Trophoblast cell (in vitro differentiated cells and primary cell): ENCODE measurements around the gene SNX11.
A peak's percentile ranks its signal among the peaks of the same experiment; 100 is the strongest.

ENCODE experiments used
- DNase-seq, 2 donors: peaks; one replicate each; pipeline ENCODE4 v3.0.0-alpha.2; 2016
- H2AFZ ChIP-seq: 2 replicates; pipeline ENCODE4 v1.6.1; 2013; ENCODE audit warnings: low read length, moderate library complexity, mild to moderate bottlenecking; ENCODE audit not compliant: insufficient read depth, poor library complexity
- H2AK5ac ChIP-seq: 2 replicates; pipeline ENCODE4 v1.6.1; 2013; ENCODE audit warnings: mild to moderate bottlenecking, low read length
- H2BK120ac ChIP-seq: 2 replicates; pipeline ENCODE4 v1.6.1; 2013; ENCODE audit warnings: low read length, mild to moderate bottlenecking, moderate library complexity; ENCODE audit not compliant: insufficient read depth, poor library complexity
- H2BK12ac ChIP-seq: 2 replicates; pipeline ENCODE4 v1.6.1; 2013; ENCODE audit warnings: mild to moderate bottlenecking, low read length, moderate library complexity
- H2BK5ac ChIP-seq: 2 replicates; pipeline ENCODE4 v1.6.1; 2013; ENCODE audit warnings: low read length, low read depth, moderate library complexity, mild to moderate bottlenecking; ENCODE audit not compliant: poor library complexity
- H3K14ac ChIP-seq: 2 replicates; pipeline ENCODE4 v1.6.1; 2013; ENCODE audit warnings: mild to moderate bottlenecking, low read length
- H3K18ac ChIP-seq: 2 replicates; pipeline ENCODE4 v1.6.1; 2013; ENCODE audit warnings: mild to moderate bottlenecking, low read length
- H3K23ac ChIP-seq: 2 replicates; pipeline ENCODE4 v1.6.1; 2013; ENCODE audit warnings: low read length
- H3K27ac ChIP-seq: 2 replicates; pipeline ENCODE4 v1.5.1; 2013; ENCODE audit warnings: low read depth, mild to moderate bottlenecking, inconsistent platforms, low read length, moderate library complexity
- H3K27me3 ChIP-seq: 2 replicates; pipeline ENCODE4 v1.6.1; 2013; ENCODE audit warnings: inconsistent platforms, mild to moderate bottlenecking, low read length, moderate library complexity; ENCODE audit not compliant: insufficient read depth
- H3K36me3 ChIP-seq, 2 experiments: 1 replicate in 1 of 2; 2 replicates in 1 of 2; pipeline ENCODE4 v1.6.1; 2013; ENCODE audit warnings: low read length in 2 of 2, mild to moderate bottlenecking in 2 of 2, moderate library complexity in 1 of 2; ENCODE audit not compliant: insufficient read depth in 2 of 2, control insufficient read depth in 1 of 2
- H3K4ac ChIP-seq: 2 replicates; pipeline ENCODE4 v1.6.1; 2013; ENCODE audit warnings: low read depth, mild to moderate bottlenecking, low read length, moderate library complexity
- H3K4me1 ChIP-seq, 2 experiments: 1 replicate in 1 of 2; 2 replicates in 1 of 2; pipeline ENCODE4 v1.6.1; 2013; ENCODE audit warnings: low read length in 2 of 2, mild to moderate bottlenecking in 2 of 2, moderate library complexity in 1 of 2; ENCODE audit not compliant: insufficient read depth in 2 of 2, control insufficient read depth in 1 of 2
- H3K4me2 ChIP-seq: 2 replicates; pipeline ENCODE4 v1.6.1; 2013; ENCODE audit warnings: inconsistent platforms, mild to moderate bottlenecking, low read length, moderate library complexity
- H3K4me3 ChIP-seq: 2 replicates; pipeline ENCODE4 v1.5.1; 2013; ENCODE audit warnings: mild to moderate bottlenecking, low read depth, low read length, inconsistent platforms
- H3K79me1 ChIP-seq: one replicate; pipeline ENCODE4 v1.6.1; 2013; ENCODE audit warnings: low read length
- H3K79me2 ChIP-seq: 2 replicates; pipeline ENCODE4 v1.6.1; 2013; ENCODE audit warnings: low read length, mild to moderate bottlenecking; ENCODE audit not compliant: control insufficient read depth, insufficient read depth, poor library complexity
- H3K9ac ChIP-seq: 2 replicates; pipeline ENCODE4 v1.6.1; 2013; ENCODE audit warnings: mild to moderate bottlenecking, low read length
- H3K9me3 ChIP-seq: 2 replicates; pipeline ENCODE4 v1.6.1; 2013; ENCODE audit warnings: low read depth, mild to moderate bottlenecking, control low read depth, inconsistent platforms, low read length; ENCODE audit not compliant: insufficient read depth
- H4K12ac ChIP-seq: 2 replicates; pipeline ENCODE4 v1.6.1; 2013; ENCODE audit warnings: low read depth, mild to moderate bottlenecking, low read length, moderate library complexity
- H4K8ac ChIP-seq: 2 replicates; pipeline ENCODE4 v1.6.1; 2013; ENCODE audit warnings: low read depth, mild to moderate bottlenecking, low read length, moderate library complexity
- H4K91ac ChIP-seq: one replicate; pipeline ENCODE4 v1.6.1; 2013; ENCODE audit warnings: low read depth, mild to moderate bottlenecking, low read length, moderate library complexity
- WGBS: extraction: QIAGEN DNeasy Blood & Tissue Kit; methylation state at CpG from one replicate; pipeline ENCODE4 v1.1.7; 2013; ENCODE audit warnings: missing lambda C conversion rate; ENCODE audit not compliant: insufficient read length, insufficient coverage; ENCODE audit errors: extremely low coverage; 5-methylcytosine and 5-hydroxymethylcytosine counted together

SNX11 gene

DNA sequence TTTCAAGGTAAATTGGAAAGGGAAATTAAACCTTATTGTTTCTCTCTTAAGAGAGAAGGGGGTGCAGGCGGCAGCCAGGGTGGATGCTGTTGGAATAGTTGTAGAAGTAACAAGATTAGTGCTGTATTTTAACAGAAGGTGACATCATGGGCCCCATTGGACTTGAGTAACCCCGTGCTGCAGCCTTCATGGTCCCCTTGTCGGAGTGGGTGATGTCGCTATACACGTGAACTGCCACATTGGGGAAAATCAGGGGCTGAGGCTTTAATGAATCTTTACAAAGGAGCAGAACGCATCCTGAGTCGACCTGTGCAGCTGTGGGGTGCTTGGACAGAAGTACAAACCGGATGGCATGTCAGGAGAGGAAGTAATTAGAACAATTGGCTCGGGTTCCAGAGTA lies 3.2 kb downstream of the SNX11 start:
- DNase-seq = no peak
- Histone ChIP-seq H3K4ac (peak overlapping the region; percentile 10), H2BK120ac (no peak overlapping the region), H3K9ac (no peak overlapping the region), H2BK5ac (no peak overlapping the region), H3K27me3 (no peaks in the 10 kb centered on the region), H3K18ac (no peak overlapping the region), H3K4me2 (no peak overlapping the region), H4K12ac (no peak overlapping the region), H3K79me1 (peaks cover 7% of the 10 kb centered on the region), H3K27ac (no peak overlapping the region), H3K14ac (no peak overlapping the region), H2AK5ac (no peak overlapping the region), H2BK12ac (no peak overlapping the region), H3K9me3 (no peaks in the 10 kb centered on the region), H3K79me2 (no peaks in the 10 kb centered on the region), H2AFZ (no peak overlapping the region), H3K4me3 (no peak overlapping the region), H3K36me3 (peaks cover 3 to 7% of the 10 kb centered on the region in 2 experiments), H4K91ac (no peak overlapping the region), H3K4me1 (peaks cover 0 to 5% of the 10 kb centered on the region in 2 experiments), H4K8ac (no peak overlapping the region), H3K23ac (no peak overlapping the region)
- WGBS = no CpG with 5 or more reads among the region's 9 CpGs

DNA sequence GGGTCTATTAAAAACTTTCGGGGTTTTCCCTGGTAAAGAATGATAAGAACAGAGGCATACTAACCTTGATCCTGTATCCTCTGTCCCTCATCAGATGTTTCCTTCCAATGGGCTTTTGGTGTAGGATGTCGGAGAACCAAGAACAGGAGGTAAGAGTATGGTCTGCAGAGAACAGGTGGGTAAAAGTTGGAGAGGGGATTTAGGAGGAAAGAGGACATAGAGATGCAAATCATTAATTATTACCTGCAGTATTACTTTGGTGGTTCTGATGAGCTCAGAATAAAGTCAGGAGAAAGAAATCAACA lies 4.3 kb downstream of the SNX11 start:
- Histone ChIP-seq H3K79me1 (peaks cover 7% of the 10 kb centered on the region), H3K4me2 (no peak overlapping the region), H4K91ac (no peak overlapping the region), H3K36me3 (peaks cover 3 to 7% of the 10 kb centered on the region in 2 experiments), H4K8ac (no peak overlapping the region), H3K4me3 (no peak overlapping the region), H3K4me1 (peaks cover 0 to 1% of the 10 kb centered on the region in 2 experiments), H2AFZ (no peak overlapping the region), H2BK12ac (no peak overlapping the region), H3K4ac (no peak overlapping the region), H4K12ac (no peak overlapping the region), H3K9ac (no peak overlapping the region), H3K23ac (no peak overlapping the region), H3K79me2 (no peaks in the 10 kb centered on the region), H2BK120ac (no peak overlapping the region), H3K14ac (no peak overlapping the region), H2BK5ac (no peak overlapping the region), H2AK5ac (no peak overlapping the region), H3K18ac (no peak overlapping the region), H3K27ac (no peak overlapping the region), H3K27me3 (no peaks in the 10 kb centered on the region), H3K9me3 (no peaks in the 10 kb centered on the region)
- no CpG with 5 or more reads among the region's 2 CpGs for WGBS
- no peak for DNase-seq

DNA sequence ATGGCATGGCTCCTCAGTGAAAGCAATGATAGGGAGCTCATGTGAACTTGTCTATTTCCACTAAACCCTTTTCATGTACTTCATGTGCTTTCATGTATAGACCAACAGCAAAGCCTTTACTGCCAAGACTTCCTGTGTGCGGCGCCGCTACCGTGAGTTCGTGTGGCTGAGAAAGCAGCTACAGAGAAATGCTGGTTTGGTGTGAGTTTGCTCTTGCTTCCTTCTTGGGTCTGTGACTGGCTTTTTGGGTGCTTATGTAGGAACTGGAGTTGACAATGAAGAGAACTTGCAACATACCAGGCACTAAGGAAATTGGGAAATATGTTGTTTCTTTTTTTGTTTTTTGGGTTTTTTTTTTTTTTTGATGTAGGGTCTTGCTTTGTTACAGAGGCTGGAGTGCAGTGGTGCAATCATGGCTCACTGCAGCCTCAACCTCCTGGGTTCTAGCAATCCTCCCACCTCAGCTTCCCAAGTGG lies 5.7 kb downstream of the SNX11 start:
- WGBS = no CpG with 5 or more reads among the region's 5 CpGs

DNA sequence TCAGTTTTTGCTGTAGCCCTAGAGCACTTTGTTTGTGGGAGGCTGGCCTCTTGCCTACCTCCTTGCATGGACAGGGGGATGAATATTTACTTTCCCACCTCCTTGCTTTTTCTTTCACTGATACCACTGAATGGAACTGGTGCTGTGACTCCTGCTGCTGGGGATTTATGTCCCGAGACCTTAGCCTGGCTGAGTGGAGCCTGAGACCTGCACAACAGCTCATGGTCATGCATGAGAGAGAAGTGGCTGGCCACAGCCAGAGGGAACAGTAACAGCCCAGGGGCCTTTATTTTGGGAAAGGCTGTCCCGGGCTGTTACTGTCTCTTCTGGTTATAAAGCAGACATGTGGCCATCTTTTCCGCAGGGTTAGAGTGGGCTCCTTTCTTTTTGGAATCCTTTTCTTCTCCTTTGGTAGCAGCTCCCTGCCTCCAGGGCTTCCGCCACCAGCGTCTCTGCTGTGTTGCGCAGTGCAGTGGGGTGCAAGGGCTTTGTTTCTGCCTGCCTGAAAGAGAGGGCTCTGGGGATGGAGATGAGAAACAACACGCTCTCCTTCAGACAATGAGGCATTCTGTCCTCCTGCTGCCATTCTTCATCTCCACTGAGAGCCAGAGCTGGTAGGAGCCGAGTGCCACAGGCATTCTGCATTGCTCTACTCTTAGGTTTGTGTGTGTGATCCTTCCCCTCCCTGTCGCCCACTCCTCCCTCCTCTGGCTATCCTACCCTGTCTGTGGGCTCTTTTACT lies 14.5 kb downstream of the SNX11 start:
- Histone ChIP-seq H3K18ac (no peak overlapping the region), H2AK5ac (no peak overlapping the region), H3K4me3 (no peak overlapping the region), H3K9me3 (no peaks in the 10 kb centered on the region), H2BK12ac (no peak overlapping the region), H3K27ac (no peak overlapping the region), H4K8ac (no peak overlapping the region), H3K14ac (no peak overlapping the region), H3K27me3 (no peaks in the 10 kb centered on the region), H3K9ac (no peak overlapping the region), H2BK120ac (no peak overlapping the region), H3K4me1 (peaks cover 0 to 1% of the 10 kb centered on the region in 2 experiments), H3K36me3 (peaks cover 28 to 46% of the 10 kb centered on the region in 2 experiments), H3K23ac (no peak overlapping the region), H3K4me2 (no peak overlapping the region), H3K4ac (no peak overlapping the region), H2AFZ (no peak overlapping the region), H3K79me2 (no peaks in the 10 kb centered on the region), H4K91ac (no peak overlapping the region), H3K79me1 (no peaks in the 10 kb centered on the region), H4K12ac (no peak overlapping the region), H2BK5ac (no peak overlapping the region)
- DNase-seq = no peak
- no CpG with 5 or more reads among the region's 9 CpGs for WGBS

More for the DNA sequence above, 5.7 kb downstream of the SNX11 start:
- no peak overlapping the region for H3K4me3 ChIP-seq
- H3K23ac ChIP-seq = no peak overlapping the region
- H3K18ac ChIP-seq = no peak overlapping the region
- H2BK5ac ChIP-seq = no peak overlapping the region
- peaks cover 9 to 12% of the 10 kb centered on the region in 2 experiments for H3K36me3 ChIP-seq
- no peak overlapping the region for H4K12ac ChIP-seq
- H4K8ac ChIP-seq = no peak overlapping the region
- H3K79me2 ChIP-seq = no peaks in the 10 kb centered on the region
- DNase-seq = no peak
- no peak overlapping the region for H4K91ac ChIP-seq
- H3K14ac ChIP-seq = no peak overlapping the region
- H3K9ac ChIP-seq = no peak overlapping the region
- no peak overlapping the region for H3K27ac ChIP-seq
- H2AK5ac ChIP-seq = no peak overlapping the region
- no peak overlapping the region for H2AFZ ChIP-seq
- H3K4ac ChIP-seq = no peak overlapping the region
- H2BK120ac ChIP-seq = no peak overlapping the region
- no peak overlapping the region for H2BK12ac ChIP-seq
- no peak overlapping the region for H3K4me2 ChIP-seq
- no peaks in the 10 kb centered on the region for H3K79me1 ChIP-seq
- H3K4me1 ChIP-seq = no peaks in the 10 kb centered on the region
- no peaks in the 10 kb centered on the region for H3K9me3 ChIP-seq
- no peaks in the 10 kb centered on the region for H3K27me3 ChIP-seq
